ENCODE results near the gene GPR156.
"Not testable (repeated sequence)": the region's sequence is repeated elsewhere in the genome, so short reads cannot be mapped to it uniquely, and the experiment has no call there.

The GPR156 gene

GRCh38 chr3:120157681-120158080 lies 127.3 kb downstream of the GPR156 start:
- TF ChIP-seq CTCF (IDR thresholded peaks at IDR 0.05; ENCODE audit: borderline replicate concordance, insufficient read depth, low read depth, low read length): no peak
- H3K4me3 ChIP-seq (ENCODE audit: low read depth, low read length): no peak overlapping the region

- TF ChIP-seq CTCF (IDR thresholded peaks at IDR 0.05; ENCODE audit: borderline replicate concordance, insufficient read depth, low read depth, low read length): no peak
- no peak overlapping the region for H3K4me3 ChIP-seq (ENCODE audit: low read depth, low read length)
These were observed 127.9 kb downstream of the GPR156 start for GRCh38 chr3:120157113-120157512.

GRCh38 chr3:120156699-120157098 lies 128.3 kb downstream of the GPR156 start:
- no peak for TF ChIP-seq CTCF (IDR thresholded peaks at IDR 0.05; ENCODE audit: borderline replicate concordance, insufficient read depth, low read depth, low read length)
- H3K4me3 ChIP-seq (ENCODE audit: low read depth, low read length): no peak overlapping the region

GRCh38 chr3:120155694-120156093 lies 129.3 kb downstream of the GPR156 start:
- H3K4me3 ChIP-seq (ENCODE audit: low read depth, low read length): not testable (repeated sequence)

- TF ChIP-seq CTCF (IDR thresholded peaks at IDR 0.05; ENCODE audit: borderline replicate concordance, insufficient read depth, low read depth, low read length): no peak
These were observed 129.9 kb downstream of the GPR156 start for GRCh38 chr3:120155108-120155507.

GRCh38 chr3:120153294-120153693 lies 131.7 kb downstream of the GPR156 start:
- no peak for TF ChIP-seq CTCF (IDR thresholded peaks at IDR 0.05; ENCODE audit: borderline replicate concordance, insufficient read depth, low read depth, low read length)
- no peak overlapping the region for H3K4me3 ChIP-seq (ENCODE audit: low read depth, low read length)

More at GRCh38 chr3:120155108-120155507, 129.9 kb downstream of the GPR156 start:
- no peak overlapping the region for H3K4me3 ChIP-seq (ENCODE audit: low read depth, low read length)

GRCh38 chr3:120151791-120152190 lies 133.2 kb downstream of the GPR156 start:
- H3K4me3 ChIP-seq (ENCODE audit: low read depth, low read length): no peak overlapping the region
- no peak for TF ChIP-seq CTCF (IDR thresholded peaks at IDR 0.05; ENCODE audit: borderline replicate concordance, insufficient read depth, low read depth, low read length)
